ENCODE data around the gene PTGIS.

- no peak for TF ChIP-seq CTCF (conservative IDR thresholded peaks at IDR 0.05; ENCODE audit: low read length)
- no peak for TF ChIP-seq EZH2phosphoT487 (IDR thresholded peaks at IDR 0.05; ENCODE audit: borderline replicate concordance, low read depth, low read length)
Observed at GRCh38 chr20:49567421-49568277, at the start of gene PTGIS.
